Muscle of leg (tissue), 16 donors: ENCODE data around the gene OR3A2. TPM values are rescaled to one million over a fixed set of nuclear protein-coding genes. Genes with fewer than 3 reads are reported as not detected.
"Not testable (repeated sequence)": the region's sequence is repeated elsewhere in the genome, so short reads cannot be mapped to it uniquely, and the experiment has no call there.

Experiments used
- DNase-seq: peaks from one replicate; pipeline ENCODE4 v3.0.0; 2013
- H3K27ac ChIP-seq: one replicate; pipeline ENCODE4 v1.5.1; 2013; ENCODE audit warnings: mild to moderate bottlenecking, low read length, control low read depth
- H3K27me3 ChIP-seq: one replicate; pipeline ENCODE4 v1.6.1; 2013; ENCODE audit warnings: low read length; ENCODE audit not compliant: control insufficient read depth, insufficient read depth
- H3K36me3 ChIP-seq: one replicate; pipeline ENCODE4 v1.6.1; 2013; ENCODE audit warnings: low read length; ENCODE audit not compliant: control insufficient read depth, insufficient read depth
- H3K4me1 ChIP-seq: one replicate; pipeline ENCODE4 v1.6.1; 2013; ENCODE audit warnings: low read length; ENCODE audit not compliant: control insufficient read depth, insufficient read depth
- H3K4me3 ChIP-seq: one replicate; pipeline ENCODE4 v1.5.1; 2013; ENCODE audit warnings: low read length, control low read depth
- H3K9me3 ChIP-seq: replicated peaks from 2 replicates; pipeline ENCODE4 v1.6.1; 2013; ENCODE audit warnings: low read depth, low read length; ENCODE audit not compliant: control insufficient read depth
- WGBS: methylation state at CpG from one replicate; pipeline ENCODE4 v1.1.5; 2013; ENCODE audit warnings: missing lambda C conversion rate; ENCODE audit not compliant: insufficient coverage; 5-methylcytosine and 5-hydroxymethylcytosine counted together
- long read RNA-seq, 11 donors: transcript quantifications; one replicate each; lab custom pipeline, GENCODE V29; 2026
- polyA plus RNA-seq, 8 donors: library from polyadenylated mRNA; unstranded; fragments of 120-200 nt; gene quantifications; one replicate each; pipeline versions ENCODE4 v1.2.1 to v1.2.3, GENCODE V29; 2013; ENCODE audit warnings: inconsistent platforms in 1 of 8, low replicate concordance in 1 of 8; ENCODE audit not compliant: insufficient read length in 8 of 8, insufficient read depth in 1 of 8
- total RNA-seq: library from RNA; stranded (reverse); fragments of 120-200 nt; gene quantifications from one replicate; pipeline ENCODE4 v1.2.4, GENCODE V29; 2013

OR3A2 gene
- total RNA-seq = 0.04 TPM
- polyA plus RNA-seq = 1 to 10 TPM in 1 of 8 donors, under 1 TPM in 5, not detected in 2; 0.11 to 2.0 (median 0.24) TPM
- long read RNA-seq, donor 1 = 0 reads
- long read RNA-seq, donor 2 = 0 reads
- long read RNA-seq, donor 3 = 0 reads
- long read RNA-seq, donor 4 = 0 reads
- long read RNA-seq, donor 5 = 0 reads
- long read RNA-seq, donor 6 = 0 reads
- long read RNA-seq, donor 7 = 0 reads
- long read RNA-seq, donor 8 = 0 reads
- long read RNA-seq, donor 9, partial matches to known transcripts = 0 of 1 reads
- long read RNA-seq, donor 9, other reads (novel, unspliced or antisense) = 0 of 1 reads
- long read RNA-seq, donor 10 = 0 reads
- long read RNA-seq, donor 11 = 0 reads

- no peaks in the 10 kb centered on the region for H3K4me1 ChIP-seq
- no peak within 1 kb of the TSS for H3K4me3 ChIP-seq
- DNase-seq = no peak
- no peaks in the 10 kb centered on the region for H3K9me3 ChIP-seq
- H3K27ac ChIP-seq = no peak within 1 kb of the TSS
- WGBS = 25% methylated on average over 89 of the region's 92 CpGs
- no peaks in the 10 kb centered on the region for H3K36me3 ChIP-seq
- H3K27me3 ChIP-seq = peaks cover 14% of the 10 kb centered on the region
Observed at GRCh38 chr17:3385869-3386816, at the start of gene OR3A2. Gene OR3A2 (minus strand): TSS chr17:3386308.

- DNase-seq = no peak
- H3K4me3 ChIP-seq = no peak within 1 kb of the TSS
- H3K9me3 ChIP-seq = no peaks in the 10 kb centered on the region
- no peaks in the 10 kb centered on the region for H3K36me3 ChIP-seq
- no peak within 1 kb of the TSS for H3K27ac ChIP-seq
- no peaks in the 10 kb centered on the region for H3K27me3 ChIP-seq
- no peaks in the 10 kb centered on the region for H3K4me1 ChIP-seq
- WGBS = 86% methylated on average over 2 of the region's 3 CpGs
Observed at GRCh38 chr17:3433741-3434140, 47.6 kb upstream of the OR3A2 start, which contains the start of gene OR1E2. Gene OR1E2 (minus strand): TSS chr17:3433841. CDS start chr17:3433841, 0 bp downstream.

GRCh38 chr17:3433215-3433614 lies 47.1 kb upstream of the OR3A2 start:
- H3K27ac ChIP-seq = not testable (repeated sequence)
- peak; percentile 5 for DNase-seq
- WGBS = 30% methylated on average over 6 of the region's 7 CpGs

GRCh38 chr17:3418222-3418621 lies 32.1 kb upstream of the OR3A2 start:
- Histone ChIP-seq H3K36me3 (no peaks in the 10 kb centered on the region), H3K4me3 (no peak overlapping the region), H3K27ac (no peak overlapping the region), H3K4me1 (no peaks in the 10 kb centered on the region), H3K9me3 (no peaks in the 10 kb centered on the region), H3K27me3 (no peaks in the 10 kb centered on the region)
- 17% methylated on average over 2 of the region's 2 CpGs for WGBS
- no peak for DNase-seq

More at GRCh38 chr17:3433215-3433614, 47.1 kb upstream of the OR3A2 start:
- H3K36me3 ChIP-seq, H3K27me3 ChIP-seq, H3K9me3 ChIP-seq, H3K4me1 ChIP-seq, H3K4me3 ChIP-seq: not testable (repeated sequence)

- DNase-seq = no peak
- H3K4me1 ChIP-seq = no peaks in the 10 kb centered on the region
Observed at GRCh38 chr17:3415610-3416009, 29.5 kb upstream of the OR3A2 start.

GRCh38 chr17:3412216-3412615 lies 26.1 kb upstream of the OR3A2 start:
- no CpG with 5 or more reads among the region's 16 CpGs for WGBS

More at GRCh38 chr17:3415610-3416009, 29.5 kb upstream of the OR3A2 start:
- H3K4me3 ChIP-seq = no peak overlapping the region
- H3K36me3 ChIP-seq = no peaks in the 10 kb centered on the region
- no peaks in the 10 kb centered on the region for H3K9me3 ChIP-seq
- WGBS = no CpG with 5 or more reads among the region's 5 CpGs
- no peak overlapping the region for H3K27ac ChIP-seq
- no peaks in the 10 kb centered on the region for H3K27me3 ChIP-seq

DNA sequence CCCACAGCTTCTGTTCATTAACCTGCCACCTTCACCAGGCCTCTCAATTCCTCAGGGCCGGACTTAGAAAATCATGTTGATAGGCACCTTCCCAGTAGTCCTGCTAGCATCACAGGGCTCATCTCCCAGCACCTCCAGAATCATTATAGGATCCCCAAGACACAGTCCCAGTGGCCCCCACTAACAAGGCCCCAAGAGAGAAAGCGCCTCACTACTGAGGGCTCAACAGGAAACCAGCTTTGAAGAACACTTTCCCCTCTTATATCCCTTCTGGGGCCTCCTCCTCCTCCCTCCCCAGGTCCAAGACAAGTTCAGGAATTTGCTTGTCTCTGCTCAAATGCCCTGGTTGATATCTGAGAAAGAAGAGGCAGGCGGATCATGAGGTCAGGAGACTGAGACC lies 25.0 kb upstream of the OR3A2 start, which contains the start of gene OR3A3:
Gene OR3A3 (plus strand): TSS at position 301 of the 400 bp plus-strand sequence.
- WGBS = 71% methylated on average over 1 of the region's 3 CpGs

More at GRCh38 chr17:3412216-3412615, 26.1 kb upstream of the OR3A2 start:
- H3K4me3 ChIP-seq, H3K27ac ChIP-seq, H3K9me3 ChIP-seq, H3K27me3 ChIP-seq, DNase-seq, H3K4me1 ChIP-seq, H3K36me3 ChIP-seq: not testable (repeated sequence)

DNA sequence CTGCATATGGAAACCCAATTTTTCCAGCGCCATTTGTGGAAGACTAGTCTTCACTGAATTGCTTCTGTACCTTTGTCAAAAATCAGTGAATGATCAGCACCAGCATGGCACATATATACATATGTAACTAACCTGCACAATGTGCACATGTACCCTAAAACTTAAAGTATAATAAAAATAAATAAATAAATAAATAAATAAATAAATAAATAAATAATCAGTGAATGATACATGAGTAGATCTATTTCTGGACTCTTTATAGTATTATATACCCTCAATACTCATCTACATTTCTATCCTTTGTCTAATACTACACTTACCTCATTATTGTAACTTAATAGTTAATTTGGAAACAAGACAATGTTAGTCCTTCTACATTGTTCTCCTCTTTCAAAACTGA lies 17.7 kb upstream of the OR3A2 start:
- H3K4me3 ChIP-seq, H3K27ac ChIP-seq, H3K9me3 ChIP-seq, DNase-seq, H3K27me3 ChIP-seq, H3K36me3 ChIP-seq, H3K4me1 ChIP-seq: not testable (repeated sequence)
- no CpG with 5 or more reads among the region's 1 CpG for WGBS

More for the DNA sequence above, 25.0 kb upstream of the OR3A2 start, which contains the start of gene OR3A3:
- Histone ChIP-seq H3K27ac (no peak within 1 kb of the TSS), H3K4me1 (no peaks in the 10 kb centered on the region), H3K9me3 (peaks cover 10% of the 10 kb centered on the region), H3K4me3 (no peak within 1 kb of the TSS), H3K27me3 (no peaks in the 10 kb centered on the region), H3K36me3 (no peaks in the 10 kb centered on the region)
- DNase-seq = no peak

DNA sequence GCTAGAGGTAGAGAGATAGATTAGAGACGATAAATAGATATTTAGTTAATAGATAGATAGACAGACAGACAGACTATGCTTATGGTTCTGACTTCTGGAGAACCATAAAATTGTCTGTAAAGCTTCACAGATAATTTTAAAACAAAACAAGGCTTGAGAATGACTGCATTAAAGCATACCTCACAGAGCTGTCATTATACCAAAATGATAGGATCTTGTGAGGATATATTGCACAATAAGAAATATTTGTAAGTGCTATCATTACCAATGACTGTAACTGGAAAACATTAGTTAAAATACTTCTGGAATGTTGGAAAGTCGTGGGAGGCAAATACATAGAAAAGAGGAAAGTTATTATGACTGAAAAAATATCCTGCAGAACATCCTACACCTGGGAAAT lies 15.7 kb upstream of the OR3A2 start:
- Histone ChIP-seq H3K36me3 (no peaks in the 10 kb centered on the region), H3K4me3 (no peak overlapping the region), H3K9me3 (peaks cover 2% of the 10 kb centered on the region), H3K4me1 (no peaks in the 10 kb centered on the region), H3K27ac (no peak overlapping the region), H3K27me3 (no peaks in the 10 kb centered on the region)
- DNase-seq = no peak
- no CpG with 5 or more reads among the region's 2 CpGs for WGBS

DNA sequence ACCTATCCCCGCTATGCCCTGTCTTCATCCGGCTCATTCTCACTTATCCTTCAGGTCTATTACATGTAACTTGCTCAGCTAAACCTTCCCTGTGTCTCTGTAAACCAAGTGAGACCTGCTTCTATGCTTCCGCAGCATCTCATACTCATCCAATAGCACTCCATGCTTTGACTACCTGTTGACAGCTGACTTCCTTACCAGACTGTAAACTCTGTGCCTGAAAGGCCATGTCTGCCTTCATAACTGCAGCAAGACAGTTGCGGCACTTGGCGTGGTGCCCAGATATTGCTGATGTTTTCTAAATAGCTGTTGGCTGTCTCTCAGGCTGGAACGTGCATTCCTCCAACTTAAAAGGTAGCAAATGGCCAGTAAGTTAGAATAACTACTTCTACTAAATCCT lies 13.9 kb upstream of the OR3A2 start:
- H3K4me3 ChIP-seq = no peak overlapping the region
- H3K27ac ChIP-seq = no peak overlapping the region
- no peaks in the 10 kb centered on the region for H3K9me3 ChIP-seq
- H3K36me3 ChIP-seq = no peaks in the 10 kb centered on the region
- no peaks in the 10 kb centered on the region for H3K27me3 ChIP-seq
- no peaks in the 10 kb centered on the region for H3K4me1 ChIP-seq
- peak; percentile 8 for DNase-seq
- WGBS = 54% methylated on average over 3 of the region's 6 CpGs
